Muscle of leg (tissue), 11 donors: Measurements from ENCODE around the gene FAM83E. TPM values are rescaled to one million over a fixed set of nuclear protein-coding genes. Genes with fewer than 3 reads are reported as not detected.

Experiments used
- DNase-seq: peaks from one replicate; pipeline ENCODE4 v3.0.0; 2013
- H3K27ac ChIP-seq: one replicate; pipeline ENCODE4 v1.5.1; 2013; ENCODE audit warnings: mild to moderate bottlenecking, low read length, control low read depth
- H3K27me3 ChIP-seq: one replicate; pipeline ENCODE4 v1.6.1; 2013; ENCODE audit warnings: low read length; ENCODE audit not compliant: control insufficient read depth, insufficient read depth
- H3K36me3 ChIP-seq: one replicate; pipeline ENCODE4 v1.6.1; 2013; ENCODE audit warnings: low read length; ENCODE audit not compliant: control insufficient read depth, insufficient read depth
- H3K4me1 ChIP-seq: one replicate; pipeline ENCODE4 v1.6.1; 2013; ENCODE audit warnings: low read length; ENCODE audit not compliant: control insufficient read depth, insufficient read depth
- H3K4me3 ChIP-seq: one replicate; pipeline ENCODE4 v1.5.1; 2013; ENCODE audit warnings: low read length, control low read depth
- H3K9me3 ChIP-seq: replicated peaks from 2 replicates; pipeline ENCODE4 v1.6.1; 2013; ENCODE audit warnings: low read depth, low read length; ENCODE audit not compliant: control insufficient read depth
- WGBS: methylation state at CpG from one replicate; pipeline ENCODE4 v1.1.5; 2013; ENCODE audit warnings: missing lambda C conversion rate; ENCODE audit not compliant: insufficient coverage; 5-methylcytosine and 5-hydroxymethylcytosine counted together
- polyA plus RNA-seq, 8 donors: library from polyadenylated mRNA; unstranded; fragments of 120-200 nt; gene quantifications; one replicate each; pipeline versions ENCODE4 v1.2.1 to v1.2.3, GENCODE V29; 2013; ENCODE audit warnings: inconsistent platforms in 1 of 8, low replicate concordance in 1 of 8; ENCODE audit not compliant: insufficient read length in 8 of 8, insufficient read depth in 1 of 8
- total RNA-seq: library from RNA; stranded (reverse); fragments of 120-200 nt; gene quantifications from one replicate; pipeline ENCODE4 v1.2.4, GENCODE V29; 2013

FAM83E gene
- total and polyA plus RNA-seq, 9 donors, result 0.11 to 1.2 (median 0.17) TPM; not detected in 1

DNA sequence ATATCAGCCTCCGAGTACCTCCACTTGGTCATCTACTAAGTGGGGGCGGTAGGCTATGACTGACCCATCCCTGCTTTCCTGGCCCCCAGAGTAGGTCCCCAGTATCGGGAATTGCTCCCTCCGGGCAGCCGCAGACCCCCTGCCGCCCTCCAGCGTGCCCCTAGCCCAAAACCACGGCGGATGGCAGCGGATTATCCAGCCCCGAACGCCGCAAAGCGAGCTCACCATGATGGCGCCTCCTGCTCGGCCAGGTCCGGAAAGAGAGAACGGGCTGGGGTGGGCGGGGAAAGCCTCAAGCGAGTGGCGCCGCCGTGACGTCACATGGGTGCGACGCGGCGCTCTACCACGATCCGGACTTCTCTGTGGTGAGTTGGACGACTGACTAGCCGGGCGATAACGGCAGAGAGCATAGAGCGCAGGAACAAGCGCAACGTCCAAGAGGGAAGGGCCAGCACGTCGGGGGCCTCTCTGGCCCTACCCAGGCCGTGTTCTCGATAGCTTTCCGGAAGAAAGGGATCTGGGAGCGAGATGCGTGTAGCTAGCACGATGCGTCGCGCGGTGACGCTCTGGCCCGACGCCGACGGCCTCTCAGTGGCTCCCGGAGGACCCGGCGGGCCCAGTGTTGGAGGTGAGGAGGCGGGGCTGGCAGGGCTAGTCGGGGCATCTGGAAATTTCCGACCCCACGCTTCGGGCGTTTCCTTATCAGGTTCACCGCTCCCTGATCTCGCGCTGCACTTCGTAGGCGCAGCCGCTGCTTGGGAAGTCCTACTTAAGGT, 4.2 kb upstream of the FAM83E start, which contains the start of the genes RPL18 and SPHK2:
Gene RPL18, minus strand, starts transcription at position 263 of the 776 bp plus-strand sequence. Its CDS starts 35 bp downstream, at position 228.
Gene SPHK2, plus strand, starts transcription at position 591 of the 776 bp plus-strand sequence. CDS start 1,009 bp downstream, outside the sequence.
- Histone ChIP-seq H3K4me1 (peaks cover 54% of the 10 kb centered on the region), H3K36me3 (peaks cover 49% of the 10 kb centered on the region), H3K27me3 (no peaks in the 10 kb centered on the region), H3K27ac (peak within 1 kb of the TSS; percentile 98), H3K9me3 (no peaks in the 10 kb centered on the region), H3K4me3 (peak within 1 kb of the TSS; percentile 98)
- WGBS, result under 1% methylated on average over 68 of the region's 69 CpGs
- peak; percentile 100 for DNase-seq

DNA sequence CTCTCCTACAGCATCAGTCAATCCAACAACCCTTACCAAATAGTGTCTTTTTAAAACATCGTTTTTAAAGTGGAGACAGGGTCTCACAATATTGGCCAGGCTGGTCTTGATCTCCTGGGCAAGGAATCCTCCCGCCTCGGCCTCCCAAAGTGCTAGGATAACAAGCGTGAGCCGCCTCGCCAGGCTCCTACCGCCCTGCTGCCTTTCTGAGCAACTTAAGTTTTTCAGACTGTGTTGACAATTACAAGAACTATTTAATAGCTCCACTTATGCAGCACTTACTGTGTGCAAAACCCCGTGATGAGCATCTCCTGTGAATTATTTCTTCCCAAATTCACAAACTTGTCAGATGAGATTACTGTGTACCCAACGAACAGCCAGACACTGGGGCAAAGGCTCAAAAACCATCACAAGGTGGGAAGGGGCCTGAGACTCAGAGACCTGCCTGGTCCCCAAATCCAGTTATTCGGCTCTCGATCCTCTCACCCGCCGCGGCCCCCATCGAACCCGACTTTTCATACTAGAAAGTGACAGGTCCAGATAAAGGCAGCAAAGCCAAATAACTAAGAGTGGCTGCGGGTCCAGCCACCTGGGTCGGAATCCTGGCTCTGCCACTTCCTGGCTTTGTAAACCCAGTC, 3.5 kb upstream of the FAM83E start:
- DNase-seq, result peak; percentile 27
- H3K4me1 ChIP-seq, result peaks cover 53% of the 10 kb centered on the region
- H3K36me3 ChIP-seq, result peaks cover 49% of the 10 kb centered on the region
- no peaks in the 10 kb centered on the region for H3K9me3 ChIP-seq
- WGBS, result under 1% methylated on average over 17 of the region's 18 CpGs
- peak overlapping the region; percentile 92 for H3K27ac ChIP-seq
- H3K27me3 ChIP-seq, result no peaks in the 10 kb centered on the region
- peak overlapping the region; percentile 98 for H3K4me3 ChIP-seq

- 10% methylated on average over 3 of the region's 18 CpGs for WGBS
- no peak overlapping the region for H3K27ac ChIP-seq
- DNase-seq, result peak; percentile 73
Observed at GRCh38 chr19:48617146-48617937, 2.5 kb upstream of the FAM83E start.

GRCh38 chr19:48616491-48617056, 1.7 kb upstream of the FAM83E start:
- Histone ChIP-seq H3K9me3 (no peaks in the 10 kb centered on the region), H3K27ac (no peak overlapping the region), H3K4me3 (no peak overlapping the region), H3K36me3 (peaks cover 45% of the 10 kb centered on the region), H3K27me3 (no peaks in the 10 kb centered on the region), H3K4me1 (peaks cover 44% of the 10 kb centered on the region)
- WGBS, result 53% methylated on average over 2 of the region's 12 CpGs
- no peak for DNase-seq

More at GRCh38 chr19:48617146-48617937, 2.5 kb upstream of the FAM83E start:
- Histone ChIP-seq H3K4me3 (peak overlapping the region; percentile 98), H3K36me3 (peaks cover 48% of the 10 kb centered on the region), H3K4me1 (peaks cover 45% of the 10 kb centered on the region), H3K9me3 (no peaks in the 10 kb centered on the region), H3K27me3 (no peaks in the 10 kb centered on the region)

DNA sequence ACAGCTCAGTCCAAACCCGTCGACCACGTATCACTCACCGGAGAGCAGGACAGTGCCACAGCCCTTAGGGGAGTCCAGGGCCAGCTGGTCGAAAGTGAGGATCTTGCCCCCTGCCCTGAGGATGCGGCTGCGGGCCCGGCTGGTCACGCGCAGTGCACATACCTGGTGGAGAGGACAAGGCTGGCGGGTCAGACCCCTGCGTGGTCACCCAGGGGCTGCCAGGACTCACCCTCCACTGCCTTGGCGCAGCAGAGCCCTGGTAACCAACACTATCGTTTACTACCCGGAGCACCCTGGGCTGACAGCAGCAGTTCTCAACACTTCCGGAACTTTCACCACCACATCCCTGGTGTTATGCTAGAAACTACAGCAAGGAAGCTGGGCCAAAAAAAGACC, 1.2 kb upstream of the FAM83E start:
- Histone ChIP-seq H3K4me3 (no peak overlapping the region), H3K27ac (no peak overlapping the region), H3K27me3 (no peaks in the 10 kb centered on the region), H3K9me3 (no peaks in the 10 kb centered on the region), H3K4me1 (peaks cover 44% of the 10 kb centered on the region), H3K36me3 (peaks cover 43% of the 10 kb centered on the region)
- 83% methylated on average over 10 of the region's 16 CpGs for WGBS
- DNase-seq, result no peak

- DNase-seq, result no peak
- H3K4me1 ChIP-seq, result peaks cover 44% of the 10 kb centered on the region
- no peaks in the 10 kb centered on the region for H3K9me3 ChIP-seq
- H3K36me3 ChIP-seq, result peaks cover 39% of the 10 kb centered on the region
- H3K27ac ChIP-seq, result no peak overlapping the region
- H3K4me3 ChIP-seq, result no peak overlapping the region
- 65% methylated on average over 14 of the region's 19 CpGs for WGBS
- no peaks in the 10 kb centered on the region for H3K27me3 ChIP-seq
Observed at GRCh38 chr19:48615231-48616040, 560 bp upstream of the FAM83E start.

GRCh38 chr19:48613852-48614435, 932 bp downstream of the FAM83E start:
- WGBS, result 51% methylated on average over 12 of the region's 13 CpGs
- H3K27me3 ChIP-seq, result no peaks in the 10 kb centered on the region
- H3K9me3 ChIP-seq, result no peaks in the 10 kb centered on the region
- H3K4me3 ChIP-seq, result no peak overlapping the region
- H3K27ac ChIP-seq, result no peak overlapping the region
- peaks cover 35% of the 10 kb centered on the region for H3K4me1 ChIP-seq
- H3K36me3 ChIP-seq, result peaks cover 36% of the 10 kb centered on the region
- no peak for DNase-seq

DNA sequence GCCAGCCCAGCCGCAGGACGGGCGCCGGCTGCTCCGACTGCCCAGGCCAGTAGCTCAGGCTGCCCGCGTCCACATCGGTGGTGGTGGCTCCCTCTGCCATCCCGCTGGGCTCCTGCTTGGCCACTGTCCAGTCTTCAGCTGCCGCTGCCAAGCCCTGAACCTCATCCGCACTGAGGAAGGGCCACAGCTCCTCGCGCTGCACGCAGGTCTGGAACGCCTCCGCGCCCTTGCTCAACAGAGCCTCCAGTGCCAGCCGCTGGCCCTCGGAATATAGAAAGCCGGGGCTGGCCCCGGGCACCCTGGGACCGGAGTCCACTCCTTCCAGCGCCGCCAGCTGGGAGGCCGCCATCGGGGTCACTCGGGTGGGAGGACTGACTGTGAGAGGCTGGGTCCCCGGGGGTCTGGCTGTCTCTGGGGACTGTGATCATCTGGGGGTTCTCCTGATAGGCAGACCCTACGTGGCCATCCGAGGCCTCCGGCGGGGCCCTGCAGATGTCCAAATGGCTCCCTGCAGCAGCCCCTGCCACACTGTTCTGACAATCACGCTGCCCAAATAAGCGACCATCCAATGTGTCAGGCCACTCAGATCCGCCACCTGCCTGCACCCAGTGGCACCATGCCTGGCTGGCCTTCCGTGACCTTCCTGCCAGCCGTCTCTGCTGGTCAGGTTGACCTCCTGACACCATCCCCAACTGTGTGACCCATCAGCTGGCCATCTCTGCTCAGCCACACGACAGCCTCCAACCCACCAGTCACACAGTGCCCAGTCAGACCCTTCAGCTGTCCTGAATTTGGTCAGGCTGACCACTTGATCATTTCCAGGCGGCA, 1.6 kb downstream of the FAM83E start:
- no peaks in the 10 kb centered on the region for H3K9me3 ChIP-seq
- no peak overlapping the region for H3K27ac ChIP-seq
- H3K27me3 ChIP-seq, result no peaks in the 10 kb centered on the region
- DNase-seq, result no peak
- 74% methylated on average over 39 of the region's 39 CpGs for WGBS
- no peak overlapping the region for H3K4me3 ChIP-seq
- H3K4me1 ChIP-seq, result peaks cover 34% of the 10 kb centered on the region
- H3K36me3 ChIP-seq, result peaks cover 36% of the 10 kb centered on the region
